Mesenchymal stem cell (in vitro differentiated cells and primary cell): Measurements from ENCODE around the gene CEP97.

ENCODE experiments used
- DNase-seq: peaks from one replicate; pipeline ENCODE4 v3.0.0-alpha.2; 2013
- H2AFZ ChIP-seq: one replicate; pipeline ENCODE4 v1.6.1; 2013; ENCODE audit warnings: low read depth, mild to moderate bottlenecking, control low read depth, inconsistent platforms, low read length, moderate library complexity
- H2AK5ac ChIP-seq: 2 replicates; pipeline ENCODE4 v1.6.1; 2013; ENCODE audit warnings: low read length, moderate library complexity, mild to moderate bottlenecking, inconsistent platforms; ENCODE audit not compliant: severe bottlenecking
- H2BK120ac ChIP-seq: one replicate; pipeline ENCODE4 v1.6.1; 2013; ENCODE audit warnings: low read depth, mild to moderate bottlenecking, inconsistent platforms, low read length, moderate library complexity
- H2BK12ac ChIP-seq, 2 experiments: one replicate each; pipeline ENCODE4 v1.6.1; 2013; ENCODE audit warnings: inconsistent platforms in 2 of 2, low read length in 2 of 2, mild to moderate bottlenecking in 2 of 2, moderate library complexity in 2 of 2, control low read depth in 1 of 2
- H2BK15ac ChIP-seq: one replicate; pipeline ENCODE4 v1.6.1; 2013; ENCODE audit warnings: mild to moderate bottlenecking, low read depth, inconsistent platforms; ENCODE audit not compliant: poor library complexity, severe bottlenecking
- H2BK5ac ChIP-seq: 2 replicates; pipeline ENCODE4 v1.6.1; 2013; ENCODE audit warnings: low read depth, mild to moderate bottlenecking, low read length, control low read depth, inconsistent platforms; ENCODE audit not compliant: poor library complexity, severe bottlenecking
- H3K14ac ChIP-seq, 2 experiments: one replicate each; pipeline ENCODE4 v1.6.1; 2013; ENCODE audit warnings: inconsistent platforms in 2 of 2, low read length in 2 of 2, control low read depth in 1 of 2, mild to moderate bottlenecking in 1 of 2, moderate library complexity in 1 of 2
- H3K18ac ChIP-seq, 2 experiments: one replicate each; pipeline ENCODE4 v1.6.1; 2013; ENCODE audit warnings: inconsistent platforms in 2 of 2, low read length in 2 of 2, control low read depth in 1 of 2, low read depth in 1 of 2, mild to moderate bottlenecking in 1 of 2
- H3K23ac ChIP-seq, 2 experiments: one replicate each; pipeline ENCODE4 v1.6.1; 2013; ENCODE audit warnings: inconsistent platforms in 2 of 2, low read length in 2 of 2, mild to moderate bottlenecking in 2 of 2, moderate library complexity in 2 of 2, control low read depth in 1 of 2
- H3K27ac ChIP-seq: 2 replicates; pipeline ENCODE4 v1.5.1; 2013; ENCODE audit warnings: mild to moderate bottlenecking, moderate library complexity, low read length, control low read depth, inconsistent platforms; ENCODE audit not compliant: poor library complexity, severe bottlenecking
- H3K27me3 ChIP-seq, 2 experiments: 2 replicates each; pipeline versions ENCODE4 v1.6.1 to v1.7.0; 2013; ENCODE audit warnings: low read length in 2 of 2, mild to moderate bottlenecking in 2 of 2, moderate library complexity in 2 of 2, control low read depth in 1 of 2, inconsistent platforms in 1 of 2; ENCODE audit not compliant: control insufficient read depth in 1 of 2, insufficient read depth in 1 of 2
- H3K36me3 ChIP-seq, 2 experiments: 2 replicates each; pipeline versions ENCODE4 v1.6.1 to v1.7.0; 2013; ENCODE audit warnings: low read length in 2 of 2, control low read depth in 1 of 2, inconsistent platforms in 1 of 2, low read depth in 1 of 2, mild to moderate bottlenecking in 1 of 2; ENCODE audit not compliant: insufficient read depth in 2 of 2, control insufficient read depth in 1 of 2
- H3K4ac ChIP-seq, 2 experiments: one replicate each; pipeline ENCODE4 v1.6.1; 2013; ENCODE audit warnings: inconsistent platforms in 2 of 2, low read length in 2 of 2, mild to moderate bottlenecking in 2 of 2, moderate library complexity in 2 of 2, control low read depth in 1 of 2, low read depth in 1 of 2
- H3K4me1 ChIP-seq: 2 replicates; pipeline ENCODE4 v1.6.1; 2013; ENCODE audit warnings: low read depth, low read length, control low read depth; ENCODE audit not compliant: control insufficient read depth, insufficient read depth
- H3K4me2 ChIP-seq: 2 replicates; pipeline ENCODE4 v1.6.1; 2013; ENCODE audit warnings: low read length, mild to moderate bottlenecking, inconsistent platforms; ENCODE audit not compliant: poor library complexity, severe bottlenecking
- H3K4me3 ChIP-seq, 2 experiments: 2 replicates each; pipeline versions ENCODE4 v1.5.1 to v1.7.0; 2013; ENCODE audit warnings: low read length in 2 of 2, mild to moderate bottlenecking in 2 of 2, control low read depth in 1 of 2, low read depth in 1 of 2; ENCODE audit not compliant: insufficient read depth in 1 of 2
- H3K79me1 ChIP-seq: replicated peaks from 2 replicates; pipeline ENCODE4 v1.6.1; 2013; ENCODE audit warnings: mild to moderate bottlenecking, control low read depth, low read length, inconsistent platforms; ENCODE audit not compliant: poor library complexity, severe bottlenecking
- H3K9ac ChIP-seq: 2 replicates; pipeline ENCODE4 v1.7.0; 2013; ENCODE audit warnings: mild to moderate bottlenecking, low read length, moderate library complexity
- H3K9me3 ChIP-seq: 2 replicates; pipeline ENCODE4 v1.7.0; 2013; ENCODE audit warnings: mild to moderate bottlenecking, low read length; ENCODE audit not compliant: control insufficient read depth
- H4K8ac ChIP-seq: one replicate; pipeline ENCODE4 v1.6.1; 2013; ENCODE audit warnings: inconsistent platforms, mild to moderate bottlenecking, low read length, moderate library complexity
- H4K91ac ChIP-seq: one replicate; pipeline ENCODE4 v1.6.1; 2013; ENCODE audit warnings: mild to moderate bottlenecking, low read length, inconsistent platforms
- WGBS: methylation state at CpG from one replicate; pipeline ENCODE4 v1.1.7; 2013; ENCODE audit warnings: mixed read lengths; 5-methylcytosine and 5-hydroxymethylcytosine counted together

The CEP97 gene

DNA sequence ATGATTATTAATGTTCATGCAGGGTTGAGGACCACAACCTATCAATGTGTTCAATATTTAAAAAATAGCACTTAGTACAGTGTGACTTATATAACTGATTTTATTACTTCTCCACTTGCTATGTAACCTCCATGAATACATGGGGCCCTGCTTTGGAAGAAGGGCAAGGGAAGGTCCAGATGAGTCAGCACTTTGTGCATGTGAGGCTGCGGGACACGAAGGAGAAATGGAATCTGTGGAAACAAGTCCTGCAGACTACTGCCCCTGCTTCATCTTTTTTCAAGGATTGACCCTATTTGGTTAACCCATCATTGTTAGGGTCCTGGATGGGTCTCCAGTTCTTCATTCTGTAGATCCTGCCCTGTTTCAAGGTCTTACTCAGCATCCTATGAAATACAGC lies 56.2 kb downstream of the CEP97 start:
- no peak overlapping the region for H3K18ac ChIP-seq

DNA sequence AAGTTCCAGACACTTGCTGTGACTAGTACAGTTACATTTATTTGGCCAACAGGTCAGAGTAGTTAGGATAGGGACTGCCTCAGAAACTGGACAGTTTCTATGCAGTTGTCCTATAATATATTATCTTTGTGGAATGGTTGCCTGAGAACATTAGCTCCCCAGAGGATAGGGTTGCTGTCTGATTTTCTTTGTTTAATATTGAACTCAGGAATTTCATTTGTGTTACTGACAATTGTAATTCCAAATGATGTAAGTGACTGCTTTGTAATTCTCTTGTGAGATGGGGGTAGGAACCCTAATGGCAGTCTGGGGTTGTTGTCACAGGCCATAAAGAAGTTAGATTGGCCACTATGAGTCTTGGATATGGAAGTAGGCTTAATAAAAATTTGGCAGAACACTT lies 56.8 kb downstream of the CEP97 start:
- no peak overlapping the region for H3K23ac ChIP-seq
- peak overlapping the region in 1 of 2 experiments; percentile 98 for H3K4me3 ChIP-seq
- peaks cover 2% of the 10 kb centered on the region for H3K4me1 ChIP-seq
- H3K27ac ChIP-seq = peak overlapping the region; percentile 50
- H3K9me3 ChIP-seq = no peaks in the 10 kb centered on the region
- peaks cover 19 to 39% of the 10 kb centered on the region in 2 experiments for H3K36me3 ChIP-seq
- peaks cover 19% of the 10 kb centered on the region for H3K79me1 ChIP-seq
- no peak overlapping the region for H2BK12ac ChIP-seq
- peak overlapping the region; percentile 84 for H3K9ac ChIP-seq
- peak overlapping the region; percentile 60 for H3K4me2 ChIP-seq
- H3K27me3 ChIP-seq = no peaks in the 10 kb centered on the region
- H2AK5ac ChIP-seq = no peak overlapping the region
- no peak overlapping the region for H2BK120ac ChIP-seq
- no peak overlapping the region for H4K91ac ChIP-seq
- no peak overlapping the region for H2AFZ ChIP-seq
- peak overlapping the region in 1 of 2 experiments; percentile 43 for H3K4ac ChIP-seq
- no peak overlapping the region for H4K8ac ChIP-seq
- H3K18ac ChIP-seq = no peak overlapping the region
- no peak overlapping the region for H2BK15ac ChIP-seq
- no peak overlapping the region for H3K14ac ChIP-seq
- no peak overlapping the region for H2BK5ac ChIP-seq
- DNase-seq = peak; percentile 27

More for the DNA sequence above, 56.2 kb downstream of the CEP97 start:
- Histone ChIP-seq H3K9me3 (no peaks in the 10 kb centered on the region), H3K23ac (no peak overlapping the region), H3K27ac (peak overlapping the region; percentile 66), H3K27me3 (no peaks in the 10 kb centered on the region), H2AFZ (no peak overlapping the region), H2BK15ac (no peak overlapping the region), H3K36me3 (peaks cover 19 to 34% of the 10 kb centered on the region in 2 experiments), H3K4ac (no peak overlapping the region), H2BK120ac (no peak overlapping the region), H3K9ac (peak overlapping the region; percentile 84), H3K4me3 (peak overlapping the region in 1 of 2 experiments; percentile 98), H3K79me1 (peaks cover 17% of the 10 kb centered on the region), H2BK12ac (no peak overlapping the region), H3K4me2 (peak overlapping the region; percentile 93), H3K14ac (no peak overlapping the region), H2AK5ac (no peak overlapping the region), H2BK5ac (no peak overlapping the region), H4K91ac (no peak overlapping the region), H3K4me1 (peaks cover 2% of the 10 kb centered on the region), H4K8ac (no peak overlapping the region)
- DNase-seq = peak; percentile 90
- WGBS = 0% methylated on average over 2 of the region's 2 CpGs

DNA sequence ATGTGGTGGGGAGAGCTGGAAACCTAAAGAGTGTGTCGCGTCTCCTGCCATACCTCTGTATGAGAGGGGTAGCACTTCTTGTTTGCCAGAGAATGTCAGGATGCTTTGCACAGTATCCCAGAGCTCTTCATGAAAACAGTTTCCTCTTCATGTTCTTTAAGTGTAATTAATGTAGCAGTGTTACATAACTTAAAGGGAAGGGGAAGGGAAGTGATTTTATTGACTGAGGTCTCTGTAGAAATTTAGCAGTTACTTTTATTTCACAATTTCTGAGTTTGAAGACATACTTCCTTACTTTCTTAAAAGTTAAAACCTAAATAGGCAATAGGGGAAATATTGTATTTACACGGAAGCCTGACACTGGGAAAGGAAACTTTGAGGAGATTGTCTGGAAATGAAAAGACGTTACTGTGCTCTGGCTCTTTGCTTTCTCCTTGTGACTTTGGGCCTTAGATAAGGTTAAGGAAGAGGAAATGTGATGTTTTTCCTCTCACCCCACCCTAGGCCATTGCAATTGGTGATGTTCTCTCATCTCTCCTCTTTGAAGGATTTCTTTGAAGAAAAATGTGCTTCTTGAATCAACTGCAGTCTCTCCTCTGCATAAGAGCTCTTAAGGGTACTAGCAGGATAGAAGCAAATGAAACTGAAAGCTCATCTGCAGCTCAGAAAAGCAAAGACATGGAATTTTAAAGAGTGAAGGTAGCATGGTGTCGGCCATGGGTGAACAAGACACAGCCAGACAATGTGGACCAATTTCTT lies 60.6 kb downstream of the CEP97 start:
- no peak overlapping the region for H2BK15ac ChIP-seq
- no peak overlapping the region for H3K23ac ChIP-seq
- no peak overlapping the region for H3K9ac ChIP-seq
- peaks cover 33 to 74% of the 10 kb centered on the region in 2 experiments for H3K36me3 ChIP-seq
- H3K27me3 ChIP-seq = no peaks in the 10 kb centered on the region
- no peak overlapping the region for H2BK5ac ChIP-seq
- H3K4me1 ChIP-seq = no peaks in the 10 kb centered on the region
- H2AFZ ChIP-seq = no peak overlapping the region
- no peak overlapping the region for H3K4ac ChIP-seq
- no peak overlapping the region for H3K27ac ChIP-seq
- H3K14ac ChIP-seq = no peak overlapping the region
- H4K91ac ChIP-seq = no peak overlapping the region
- peaks cover 26% of the 10 kb centered on the region for H3K79me1 ChIP-seq
- H2BK120ac ChIP-seq = no peak overlapping the region
- H3K9me3 ChIP-seq = no peaks in the 10 kb centered on the region
- H3K18ac ChIP-seq = no peak overlapping the region
- H3K4me2 ChIP-seq = no peak overlapping the region
- WGBS = 98% methylated on average over 5 of the region's 5 CpGs
- no peak overlapping the region for H2BK12ac ChIP-seq
- H3K4me3 ChIP-seq = no peak overlapping the region
- no peak for DNase-seq
- H4K8ac ChIP-seq = peak overlapping the region; percentile 39
- no peak overlapping the region for H2AK5ac ChIP-seq

DNA sequence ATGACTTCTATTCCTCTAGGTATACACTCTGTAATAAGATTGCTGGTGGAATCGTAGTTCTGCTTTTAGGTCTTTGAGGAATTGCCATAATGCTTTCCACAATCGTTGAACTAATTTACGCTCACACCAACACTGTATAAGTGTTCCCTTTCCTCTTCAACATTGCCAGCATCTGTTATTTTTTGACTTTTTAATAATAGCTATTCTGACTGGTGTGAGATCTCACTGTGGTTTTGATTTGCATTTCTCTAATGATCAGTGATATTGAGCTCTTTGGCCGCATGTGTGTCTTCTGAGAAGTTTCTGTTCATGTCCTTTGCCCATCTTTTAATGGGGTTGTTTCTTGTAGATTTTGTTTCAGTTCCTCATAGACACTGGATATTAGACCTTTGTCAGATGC lies 67.4 kb downstream of the CEP97 start:
- peaks cover 4% of the 10 kb centered on the region for H3K4me1 ChIP-seq
- H2AK5ac ChIP-seq = no peak overlapping the region
- no peak overlapping the region for H3K4me2 ChIP-seq
- H2AFZ ChIP-seq = no peak overlapping the region
- H3K18ac ChIP-seq = no peak overlapping the region
- H3K79me1 ChIP-seq = peaks cover 18% of the 10 kb centered on the region
- no peak overlapping the region for H3K27ac ChIP-seq
- H4K91ac ChIP-seq = no peak overlapping the region
- H3K27me3 ChIP-seq = no peaks in the 10 kb centered on the region
- peaks cover 27 to 91% of the 10 kb centered on the region in 2 experiments for H3K36me3 ChIP-seq
- H3K4me3 ChIP-seq = no peak overlapping the region
- H3K14ac ChIP-seq = no peak overlapping the region
- H2BK15ac ChIP-seq = no peak overlapping the region
- no peak overlapping the region for H2BK5ac ChIP-seq
- H3K23ac ChIP-seq = no peak overlapping the region
- H3K4ac ChIP-seq = no peak overlapping the region
- WGBS = 97% methylated on average over 3 of the region's 4 CpGs
- H3K9me3 ChIP-seq = peaks cover 9% of the 10 kb centered on the region
- no peak for DNase-seq
- no peak overlapping the region for H3K9ac ChIP-seq
- no peak overlapping the region for H2BK120ac ChIP-seq
- H2BK12ac ChIP-seq = no peak overlapping the region
- no peak overlapping the region for H4K8ac ChIP-seq
